Liver (tissue), 9 donors: ENCODE data around the gene PCSK4. TPM values are rescaled to one million over a fixed set of nuclear protein-coding genes. Genes with fewer than 3 reads are reported as not detected.

Experiments used
- DNase-seq: peaks from one replicate; pipeline ENCODE4 v3.0.0-alpha.2; 2017; ENCODE audit warnings: low spot score
- H3K27ac ChIP-seq, 2 donors: one replicate each; pipeline ENCODE4 v1.7.0; 2013; ENCODE audit warnings: inconsistent platforms in 2 of 2, low read length in 2 of 2, control low read depth in 1 of 2, low read depth in 1 of 2, mild to moderate bottlenecking in 1 of 2
- H3K27me3 ChIP-seq, 4 donors: one replicate each; pipeline versions ENCODE4 v1.6.1 to v1.7.0; 2013; ENCODE audit warnings: low read length in 3 of 4, inconsistent platforms in 1 of 4, mild to moderate bottlenecking in 1 of 4, moderate library complexity in 1 of 4; ENCODE audit not compliant: control insufficient read depth in 4 of 4, insufficient read depth in 4 of 4
- H3K36me3 ChIP-seq, 4 donors: one replicate each; pipeline versions ENCODE4 v1.6.1 to v1.7.0; 2013; ENCODE audit warnings: low read length in 3 of 4, mild to moderate bottlenecking in 3 of 4, low read depth in 1 of 4, moderate library complexity in 1 of 4; ENCODE audit not compliant: control insufficient read depth in 4 of 4, insufficient read depth in 3 of 4
- H3K4me1 ChIP-seq, 4 donors: one replicate each; pipeline versions ENCODE4 v1.6.1 to v1.7.0; 2013; ENCODE audit warnings: low read length in 3 of 4, mild to moderate bottlenecking in 3 of 4, moderate library complexity in 1 of 4; ENCODE audit not compliant: control insufficient read depth in 4 of 4, insufficient read depth in 4 of 4
- H3K4me3 ChIP-seq, 3 donors: one replicate each; pipeline versions ENCODE4 v1.6.1 to v1.7.0; 2013; ENCODE audit warnings: low read length in 3 of 3, control low read depth in 1 of 3, low read depth in 1 of 3, mild to moderate bottlenecking in 1 of 3
- H3K9ac ChIP-seq, 2 donors: one replicate each; pipeline ENCODE4 v1.7.0; 2013; ENCODE audit warnings: low read length in 2 of 2, mild to moderate bottlenecking in 2 of 2, moderate library complexity in 2 of 2, control low read depth in 1 of 2, low read depth in 1 of 2
- H3K9me3 ChIP-seq, 4 donors: one replicate each; pipeline versions ENCODE4 v1.6.1 to v1.7.0; 2013; ENCODE audit warnings: low read length in 3 of 4; ENCODE audit not compliant: control insufficient read depth in 4 of 4
- ATF3 ChIP-seq: IDR thresholded peaks from 2 replicates; pipeline ENCODE4 v1.6.1; 2016; ENCODE audit warnings: antibody characterized with exemption
- CTCF ChIP-seq: fragments of 150-350 bp; IDR thresholded peaks from 2 replicates; pipeline ENCODE4 v1.5.1; 2017; ENCODE audit warnings: improper control_type of control experiment, low read depth, low read length; ENCODE audit not compliant: missing input control
- EGR1 ChIP-seq, 2 donors: IDR thresholded peaks; 2 replicates each; pipeline ENCODE4 v1.6.1; 2016 to 2018; ENCODE audit warnings: antibody characterized with exemption in 2 of 2, low read depth in 2 of 2
- FOXA1 ChIP-seq: IDR thresholded peaks from 2 replicates; pipeline ENCODE4 v1.6.1; 2016; ENCODE audit warnings: antibody characterized with exemption
- FOXA2 ChIP-seq: IDR thresholded peaks from 2 replicates; pipeline ENCODE4 v1.6.1; 2016; ENCODE audit warnings: antibody characterized with exemption
- GABPA ChIP-seq, 2 donors: IDR thresholded peaks in 1 of 2; conservative IDR thresholded peaks in 1 of 2; 2 replicates each; pipeline ENCODE4 v1.6.1; 2016; ENCODE audit warnings: antibody characterized with exemption in 2 of 2, mild to moderate bottlenecking in 1 of 2, moderate library complexity in 1 of 2
- HNF4A ChIP-seq, 2 donors: conservative IDR thresholded peaks; 2 replicates each; pipeline ENCODE4 v1.6.1; 2016; ENCODE audit warnings: antibody characterized with exemption in 2 of 2, mild to moderate bottlenecking in 2 of 2
- HNF4G ChIP-seq: IDR thresholded peaks from 2 replicates; pipeline ENCODE4 v1.6.1; 2016; ENCODE audit warnings: antibody characterized with exemption
- MAX ChIP-seq: IDR thresholded peaks from 2 replicates; pipeline ENCODE4 v1.6.1; 2016; ENCODE audit warnings: antibody characterized with exemption
- NR2F2 ChIP-seq: IDR thresholded peaks from 2 replicates; pipeline ENCODE4 v1.6.1; 2016; ENCODE audit warnings: antibody characterized with exemption
- RAD21 ChIP-seq, 2 donors: IDR thresholded peaks; 2 replicates each; pipeline ENCODE4 v1.6.1; 2016; ENCODE audit warnings: antibody characterized with exemption in 2 of 2, mild to moderate bottlenecking in 2 of 2
- RXRA ChIP-seq, 2 donors: IDR thresholded peaks; 2 replicates each; pipeline ENCODE4 v1.6.1; 2017 to 2018; ENCODE audit warnings: antibody characterized with exemption in 2 of 2, mild to moderate bottlenecking in 1 of 2
- SP1 ChIP-seq: IDR thresholded peaks from 2 replicates; pipeline ENCODE4 v1.6.1; 2018; ENCODE audit warnings: antibody characterized with exemption, mild to moderate bottlenecking
- TAF1 ChIP-seq: conservative IDR thresholded peaks from 2 replicates; pipeline ENCODE4 v1.6.1; 2016; ENCODE audit warnings: antibody characterized with exemption, mild to moderate bottlenecking
- YY1 ChIP-seq: IDR thresholded peaks from 2 replicates; pipeline ENCODE4 v1.6.1; 2016; ENCODE audit warnings: antibody characterized with exemption, mild to moderate bottlenecking
- WGBS: extraction: QIAGEN DNeasy Blood & Tissue Kit; methylation state at CpG from one replicate; pipeline ENCODE4 v1.1.7; 2013; 5-methylcytosine and 5-hydroxymethylcytosine counted together
- polyA plus RNA-seq, 2 donors: library from polyadenylated mRNA; stranded (reverse) in 1 of 2; unstranded in 1 of 2; fragments of 200-250 nt in 1 of 2; fragments of >200 nt in 1 of 2; fragmentation: Nextera tagmentation in 1 of 2; extraction: Ambion mirVana in 1 of 2; gene quantifications; one replicate each; pipeline versions ENCODE4 v1.2.1 to v1.2.3, GENCODE V29; 2013 to 2015
- total RNA-seq, 2 donors: library from RNA; depleted of rRNA; stranded (reverse); fragments of >200 nt; gene quantifications; one replicate each; pipeline ENCODE4 v1.2.3, GENCODE V29; 2014
- TF ChIP-seq, protein P1 (sequence below): IDR thresholded peaks from 2 replicates; pipeline ENCODE4 v1.6.1; 2016; ENCODE audit warnings: antibody characterized with exemption, mild to moderate bottlenecking
- TF ChIP-seq, protein P2 (sequence below): IDR thresholded peaks from 2 replicates; pipeline ENCODE4 v1.6.1; 2016; ENCODE audit warnings: antibody characterized with exemption
- donor health status: healthy.
- donor health status: healthy.
- donor health status: healthy.
- donor health status: healthy.
- donor health status: healthy.

PCSK4 gene
- total and polyA plus RNA-seq, 4 donors: 0.60 to 2.6 (median 1.9) TPM

GRCh38 chr19:1437609-1438008 lies 52.5 kb downstream of the PCSK4 start:
- Histone ChIP-seq H3K27me3 (no peaks in the 10 kb centered on the region), H3K9me3 (no peaks in the 10 kb centered on the region), H3K9ac (peak overlapping the region in 1 of 2 donors; percentile 47), H3K36me3 (peaks cover 11 to 48% (median 24%) of the 10 kb centered on the region in 4 donors), H3K4me3 (no peak overlapping the region), H3K27ac (peak overlapping the region; percentile 36 to 55), H3K4me1 (peaks cover 7 to 20% (median 13%) of the 10 kb centered on the region in 4 donors)
- TF ChIP-seq CTCF (no peak), NR2F2 (no peak), RAD21 (IDR thresholded peaks at IDR 0.05) (no peak), SP1 (no peak)
- DNase-seq: no peak
- 29% methylated on average over 8 of the region's 8 CpGs for WGBS

DNA sequence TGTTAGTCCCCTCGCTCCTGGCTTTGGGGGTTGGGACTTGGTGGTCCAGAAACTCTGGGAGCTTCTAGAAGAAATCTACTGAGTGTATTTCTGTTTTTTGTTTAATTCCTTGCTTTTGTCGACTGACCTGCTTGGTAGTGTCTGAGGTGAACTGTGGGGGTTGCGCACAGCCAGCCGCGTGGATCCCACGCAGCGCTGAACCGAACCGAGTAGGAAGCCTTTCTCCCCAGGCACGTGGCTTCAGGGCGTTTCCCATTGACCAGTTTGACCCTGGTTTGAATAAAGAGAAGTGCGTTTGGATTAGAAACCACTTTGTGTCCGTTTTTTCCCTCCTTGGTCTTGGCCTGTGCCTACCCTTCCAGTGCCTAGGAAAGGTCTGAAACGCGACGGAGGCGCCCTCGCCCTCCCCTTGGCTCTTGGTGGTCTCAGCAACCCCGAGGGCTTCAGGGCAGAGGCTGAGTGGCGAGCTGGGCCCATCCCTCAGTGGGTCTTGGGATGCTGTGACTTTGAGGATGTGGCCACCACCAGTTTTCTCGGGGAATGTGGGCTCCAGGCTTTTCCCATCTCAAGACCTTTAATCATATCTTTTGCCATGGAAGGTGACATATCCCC lies 54.7 kb downstream of the PCSK4 start:
- H3K9me3 ChIP-seq: no peaks in the 10 kb centered on the region
- H3K27me3 ChIP-seq: no peaks in the 10 kb centered on the region
- peaks cover 7 to 20% (median 13%) of the 10 kb centered on the region in 4 donors for H3K4me1 ChIP-seq
- H3K4me3 ChIP-seq: no peak overlapping the region
- 88% methylated on average over 21 of the region's 21 CpGs for WGBS
- peaks cover 9 to 40% (median 20%) of the 10 kb centered on the region in 4 donors for H3K36me3 ChIP-seq
- TF ChIP-seq EGR1 (IDR thresholded peaks at IDR 0.05; ENCODE audit: low read depth in 2 of 2): no peak
- DNase-seq: no peak
- no peak overlapping the region for H3K27ac ChIP-seq
- H3K9ac ChIP-seq: no peak overlapping the region

- Histone ChIP-seq H3K9me3 (no peaks in the 10 kb centered on the region), H3K9ac (no peak overlapping the region), H3K4me3 (no peak overlapping the region), H3K36me3 (peaks cover 4 to 35% (median 22%) of the 10 kb centered on the region in 4 donors), H3K4me1 (peaks cover 5 to 20% (median 10%) of the 10 kb centered on the region in 4 donors), H3K27ac (no peak overlapping the region), H3K27me3 (no peaks in the 10 kb centered on the region)
- 94% methylated on average over 39 of the region's 39 CpGs for WGBS
- TF ChIP-seq NR2F2 (no peak), MAX (no peak), RAD21 (IDR thresholded peaks at IDR 0.05) (no peak), GABPA (IDR thresholded peaks at IDR 0.05 in 1 of 2, conservative IDR thresholded peaks at IDR 0.05 in 1 of 2) (no peak), YY1 (no peak), EGR1 (IDR thresholded peaks at IDR 0.05; ENCODE audit: low read depth in 2 of 2) (no peak), HNF4G (no peak), TAF1 (no peak), CTCF (no peak), SP1 (no peak), FOXA1 (no peak), HNF4A (conservative IDR thresholded peaks at IDR 0.05) (no peak), ATF3 (no peak), RXRA (IDR thresholded peaks at IDR 0.05) (no peak), FOXA2 (no peak)
- TF ChIP-seq, protein P1, sequence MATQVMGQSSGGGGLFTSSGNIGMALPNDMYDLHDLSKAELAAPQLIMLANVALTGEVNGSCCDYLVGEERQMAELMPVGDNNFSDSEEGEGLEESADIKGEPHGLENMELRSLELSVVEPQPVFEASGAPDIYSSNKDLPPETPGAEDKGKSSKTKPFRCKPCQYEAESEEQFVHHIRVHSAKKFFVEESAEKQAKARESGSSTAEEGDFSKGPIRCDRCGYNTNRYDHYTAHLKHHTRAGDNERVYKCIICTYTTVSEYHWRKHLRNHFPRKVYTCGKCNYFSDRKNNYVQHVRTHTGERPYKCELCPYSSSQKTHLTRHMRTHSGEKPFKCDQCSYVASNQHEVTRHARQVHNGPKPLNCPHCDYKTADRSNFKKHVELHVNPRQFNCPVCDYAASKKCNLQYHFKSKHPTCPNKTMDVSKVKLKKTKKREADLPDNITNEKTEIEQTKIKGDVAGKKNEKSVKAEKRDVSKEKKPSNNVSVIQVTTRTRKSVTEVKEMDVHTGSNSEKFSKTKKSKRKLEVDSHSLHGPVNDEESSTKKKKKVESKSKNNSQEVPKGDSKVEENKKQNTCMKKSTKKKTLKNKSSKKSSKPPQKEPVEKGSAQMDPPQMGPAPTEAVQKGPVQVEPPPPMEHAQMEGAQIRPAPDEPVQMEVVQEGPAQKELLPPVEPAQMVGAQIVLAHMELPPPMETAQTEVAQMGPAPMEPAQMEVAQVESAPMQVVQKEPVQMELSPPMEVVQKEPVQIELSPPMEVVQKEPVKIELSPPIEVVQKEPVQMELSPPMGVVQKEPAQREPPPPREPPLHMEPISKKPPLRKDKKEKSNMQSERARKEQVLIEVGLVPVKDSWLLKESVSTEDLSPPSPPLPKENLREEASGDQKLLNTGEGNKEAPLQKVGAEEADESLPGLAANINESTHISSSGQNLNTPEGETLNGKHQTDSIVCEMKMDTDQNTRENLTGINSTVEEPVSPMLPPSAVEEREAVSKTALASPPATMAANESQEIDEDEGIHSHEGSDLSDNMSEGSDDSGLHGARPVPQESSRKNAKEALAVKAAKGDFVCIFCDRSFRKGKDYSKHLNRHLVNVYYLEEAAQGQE: no peak
- TF ChIP-seq, protein P2, sequence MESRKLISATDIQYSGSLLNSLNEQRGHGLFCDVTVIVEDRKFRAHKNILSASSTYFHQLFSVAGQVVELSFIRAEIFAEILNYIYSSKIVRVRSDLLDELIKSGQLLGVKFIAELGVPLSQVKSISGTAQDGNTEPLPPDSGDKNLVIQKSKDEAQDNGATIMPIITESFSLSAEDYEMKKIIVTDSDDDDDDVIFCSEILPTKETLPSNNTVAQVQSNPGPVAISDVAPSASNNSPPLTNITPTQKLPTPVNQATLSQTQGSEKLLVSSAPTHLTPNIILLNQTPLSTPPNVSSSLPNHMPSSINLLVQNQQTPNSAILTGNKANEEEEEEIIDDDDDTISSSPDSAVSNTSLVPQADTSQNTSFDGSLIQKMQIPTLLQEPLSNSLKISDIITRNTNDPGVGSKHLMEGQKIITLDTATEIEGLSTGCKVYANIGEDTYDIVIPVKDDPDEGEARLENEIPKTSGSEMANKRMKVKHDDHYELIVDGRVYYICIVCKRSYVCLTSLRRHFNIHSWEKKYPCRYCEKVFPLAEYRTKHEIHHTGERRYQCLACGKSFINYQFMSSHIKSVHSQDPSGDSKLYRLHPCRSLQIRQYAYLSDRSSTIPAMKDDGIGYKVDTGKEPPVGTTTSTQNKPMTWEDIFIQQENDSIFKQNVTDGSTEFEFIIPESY: no peak
- DNase-seq: no peak
These were observed 55.5 kb downstream of the PCSK4 start for GRCh38 chr19:1434577-1435060.
